ENCODE results near the gene CCL23.

CCL23 gene

DNA sequence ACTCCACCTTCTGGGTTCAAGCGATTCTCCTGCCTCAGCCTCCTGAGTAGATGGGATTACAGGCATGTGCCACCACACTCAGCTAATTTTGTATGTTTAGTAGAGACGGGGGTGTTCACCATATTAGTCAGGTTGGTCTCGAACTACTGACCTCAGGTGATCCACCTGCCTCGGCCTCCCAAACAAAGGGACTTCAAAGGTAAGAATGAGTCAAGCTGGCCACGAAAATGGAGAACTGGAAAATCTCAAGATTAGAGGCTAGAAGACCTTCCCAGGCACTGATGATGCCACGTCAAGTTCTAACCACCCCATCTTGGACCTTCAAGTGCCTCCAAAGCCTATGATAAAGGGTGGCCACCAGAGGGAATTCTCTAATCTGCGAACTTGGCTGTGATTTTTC, 15.1 kb downstream of the CCL23 start:
- POLR2A ChIA-PET, result no interaction called here
- CTCF ChIA-PET, result no interaction called here
- TF ChIP-seq, protein P1, sequence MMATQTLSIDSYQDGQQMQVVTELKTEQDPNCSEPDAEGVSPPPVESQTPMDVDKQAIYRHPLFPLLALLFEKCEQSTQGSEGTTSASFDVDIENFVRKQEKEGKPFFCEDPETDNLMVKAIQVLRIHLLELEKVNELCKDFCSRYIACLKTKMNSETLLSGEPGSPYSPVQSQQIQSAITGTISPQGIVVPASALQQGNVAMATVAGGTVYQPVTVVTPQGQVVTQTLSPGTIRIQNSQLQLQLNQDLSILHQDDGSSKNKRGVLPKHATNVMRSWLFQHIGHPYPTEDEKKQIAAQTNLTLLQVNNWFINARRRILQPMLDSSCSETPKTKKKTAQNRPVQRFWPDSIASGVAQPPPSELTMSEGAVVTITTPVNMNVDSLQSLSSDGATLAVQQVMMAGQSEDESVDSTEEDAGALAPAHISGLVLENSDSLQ (IDR thresholded peaks at IDR 0.05), result no peak
- no peak for TF ChIP-seq ZNF384 (IDR thresholded peaks at IDR 0.05)
- no peak for TF ChIP-seq FOXM1 (IDR thresholded peaks at IDR 0.05; ENCODE audit: borderline replicate concordance)
- TF ChIP-seq SP1 (IDR thresholded peaks at IDR 0.05), result no peak
- no peak for TF ChIP-seq LEF1 (IDR thresholded peaks at IDR 0.05; ENCODE audit: borderline replicate concordance)
- TF ChIP-seq TARDBP (IDR thresholded peaks at IDR 0.05), result no peak
- no peak for TF ChIP-seq L3MBTL2 (conservative IDR thresholded peaks at IDR 0.05)
- no peak for TF ChIP-seq BHLHE40 (IDR thresholded peaks at IDR 0.05; ENCODE audit: borderline replicate concordance)
- TF ChIP-seq ELF4 (IDR thresholded peaks at IDR 0.05), result no peak
- TF ChIP-seq ARNT (IDR thresholded peaks at IDR 0.05), result no peak
- no peak for TF ChIP-seq FOXK2 (IDR thresholded peaks at IDR 0.05)
- no peak for TF ChIP-seq HDGF (IDR thresholded peaks at IDR 0.05; ENCODE audit: borderline replicate concordance)
- no peak for TF ChIP-seq NFRKB (IDR thresholded peaks at IDR 0.05)
- TF ChIP-seq SUZ12 (IDR thresholded peaks at IDR 0.05), result no peak
- no peak for TF ChIP-seq CTBP1 (IDR thresholded peaks at IDR 0.05; ENCODE audit: borderline replicate concordance)
- TF ChIP-seq FOXA1 (IDR thresholded peaks at IDR 0.05), result no peak
- no peak for DNase-seq (ENCODE audit: extremely low spot score)

DNA sequence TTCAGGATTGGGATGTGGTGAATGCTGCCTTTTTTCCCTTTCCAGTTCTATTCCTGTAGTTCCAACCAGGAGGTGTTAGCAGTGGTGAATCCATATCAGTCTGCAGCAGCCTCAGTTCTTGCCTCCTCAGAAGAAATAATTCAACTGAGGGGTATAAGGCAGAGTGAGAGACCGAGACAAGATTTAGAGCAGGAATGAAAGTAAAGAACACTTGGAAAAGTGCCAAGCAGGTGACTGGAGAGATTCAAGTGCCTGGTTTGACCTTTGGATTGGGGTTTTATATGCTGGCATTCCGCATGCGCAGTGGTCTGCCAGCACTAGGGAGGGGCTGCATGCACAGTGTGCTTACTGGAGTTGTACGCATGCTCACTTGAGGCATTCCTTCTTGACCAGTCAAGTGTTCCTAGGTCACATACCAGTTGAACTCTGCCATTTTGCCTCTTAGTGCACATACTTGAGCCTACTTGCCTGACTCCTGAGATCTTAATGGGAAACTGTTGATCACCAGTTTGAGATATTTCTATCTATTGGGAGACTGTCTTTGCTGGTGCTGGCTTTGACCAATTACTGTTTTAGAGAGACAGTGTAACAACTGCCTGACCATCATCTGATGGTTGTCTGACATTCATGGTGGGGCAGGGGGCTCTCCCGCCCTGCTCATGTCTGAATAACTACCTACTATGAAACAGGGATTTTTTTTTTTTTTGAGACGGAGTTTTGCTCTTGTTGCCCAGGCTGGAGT, 15.7 kb downstream of the CCL23 start:
- CTCF ChIA-PET, result interaction anchor here (1.0 kb wide), 1 partner anchor 147 kb away, joined by 3 read pairs; no protein-coding TSS in a partner anchor
- no peak for TF ChIP-seq FOXA1 (IDR thresholded peaks at IDR 0.05)
- TF ChIP-seq, protein P1 (IDR thresholded peaks at IDR 0.05), result no peak
- TF ChIP-seq FOXK2 (IDR thresholded peaks at IDR 0.05), result no peak
- TF ChIP-seq L3MBTL2 (conservative IDR thresholded peaks at IDR 0.05), result no peak
- no peak for TF ChIP-seq FOXM1 (IDR thresholded peaks at IDR 0.05; ENCODE audit: borderline replicate concordance)
- TF ChIP-seq HDGF (IDR thresholded peaks at IDR 0.05; ENCODE audit: borderline replicate concordance), result no peak
- TF ChIP-seq ELF4 (IDR thresholded peaks at IDR 0.05), result no peak
- no peak for TF ChIP-seq ARNT (IDR thresholded peaks at IDR 0.05)
- no peak for TF ChIP-seq BHLHE40 (IDR thresholded peaks at IDR 0.05; ENCODE audit: borderline replicate concordance)
- TF ChIP-seq ZNF384 (IDR thresholded peaks at IDR 0.05), result no peak
- TF ChIP-seq LEF1 (IDR thresholded peaks at IDR 0.05; ENCODE audit: borderline replicate concordance), result no peak
- TF ChIP-seq TARDBP (IDR thresholded peaks at IDR 0.05), result no peak
- TF ChIP-seq SP1 (IDR thresholded peaks at IDR 0.05), result no peak
- TF ChIP-seq CTBP1 (IDR thresholded peaks at IDR 0.05; ENCODE audit: borderline replicate concordance), result no peak
- TF ChIP-seq SUZ12 (IDR thresholded peaks at IDR 0.05), result no peak
- TF ChIP-seq NFRKB (IDR thresholded peaks at IDR 0.05), result no peak
- DNase-seq (ENCODE audit: extremely low spot score), result no peak
- POLR2A ChIA-PET, result no interaction called here

DNA sequence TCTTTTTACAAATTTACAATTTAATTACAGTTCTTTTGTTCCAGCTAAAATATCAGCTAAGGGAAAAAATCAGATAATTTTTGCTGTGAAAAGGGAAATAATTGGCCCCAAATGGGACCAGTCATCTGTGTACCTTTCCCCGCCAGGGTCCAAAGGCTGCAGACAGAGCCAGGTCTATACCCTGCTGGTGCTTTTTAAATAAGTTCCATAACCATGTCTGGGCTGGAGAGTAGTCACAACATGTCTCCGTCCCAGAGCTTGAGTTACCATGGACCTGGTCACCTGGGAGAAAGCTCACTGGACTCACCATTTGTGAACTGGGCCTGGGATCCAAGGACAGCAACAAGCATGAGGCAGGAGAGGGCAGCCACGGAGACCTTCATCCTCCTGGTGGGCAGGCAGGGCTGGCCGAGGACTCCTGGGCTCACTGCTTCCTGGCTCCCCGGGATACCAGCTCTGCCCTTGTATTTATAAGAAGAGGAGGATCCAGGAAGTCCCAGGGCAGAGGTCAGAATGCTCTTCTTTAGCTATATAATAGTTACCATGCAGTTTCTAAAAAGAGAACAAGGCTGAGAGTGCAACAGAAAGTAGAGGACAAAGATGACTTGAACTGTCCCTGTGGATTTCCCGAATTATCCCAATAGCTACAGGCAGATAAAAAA, 16.5 kb downstream of the CCL23 start, which contains the start of gene CCL15:
Gene CCL15, minus strand, starts transcription at position 444 of the 662 bp plus-strand sequence. Its CDS starts 61 bp downstream, at position 383.
- CTCF ChIA-PET, result interaction anchor here (1.0 kb wide), 1 partner anchor 147 kb away, joined by 3 read pairs; no protein-coding TSS in a partner anchor
- no peak for DNase-seq (ENCODE audit: extremely low spot score)
- POLR2A ChIA-PET, result no interaction called here
- TF ChIP-seq, protein P1 (IDR thresholded peaks at IDR 0.05), result no peak
- no peak for TF ChIP-seq L3MBTL2 (conservative IDR thresholded peaks at IDR 0.05)
- no peak for TF ChIP-seq LEF1 (IDR thresholded peaks at IDR 0.05; ENCODE audit: borderline replicate concordance)
- TF ChIP-seq FOXK2 (IDR thresholded peaks at IDR 0.05), result no peak
- TF ChIP-seq SUZ12 (IDR thresholded peaks at IDR 0.05), result no peak
- no peak for TF ChIP-seq NFRKB (IDR thresholded peaks at IDR 0.05)
- no peak for TF ChIP-seq HDGF (IDR thresholded peaks at IDR 0.05; ENCODE audit: borderline replicate concordance)
- TF ChIP-seq ELF4 (IDR thresholded peaks at IDR 0.05), result no peak
- TF ChIP-seq BHLHE40 (IDR thresholded peaks at IDR 0.05; ENCODE audit: borderline replicate concordance), result no peak
- no peak for TF ChIP-seq SP1 (IDR thresholded peaks at IDR 0.05)
- no peak for TF ChIP-seq FOXA1 (IDR thresholded peaks at IDR 0.05)

DNA sequence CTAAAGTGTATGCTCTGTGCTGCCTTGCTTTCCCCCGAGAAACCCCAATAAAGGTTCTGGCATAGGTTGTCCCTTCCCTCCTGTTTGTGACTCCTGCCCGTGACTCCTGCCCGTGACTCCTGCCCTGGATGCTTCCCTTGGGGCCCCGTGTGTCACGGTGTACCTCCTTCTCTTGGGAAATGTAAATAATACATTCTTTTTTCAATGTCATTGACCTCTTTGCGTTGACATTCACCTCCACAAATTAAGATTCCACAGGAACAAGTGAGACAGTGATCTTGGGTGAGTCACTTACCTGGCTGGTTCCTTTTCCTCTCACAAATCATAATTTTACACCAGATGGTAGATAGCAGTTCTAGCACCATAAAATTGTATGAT, 17.1 kb downstream of the CCL23 start:
- POLR2A ChIA-PET, result no interaction called here
- DNase-seq (ENCODE audit: extremely low spot score), result no peak
- TF ChIP-seq FOXM1 (IDR thresholded peaks at IDR 0.05; ENCODE audit: borderline replicate concordance), result no peak
- TF ChIP-seq SUZ12 (IDR thresholded peaks at IDR 0.05), result no peak
- TF ChIP-seq CTBP1 (IDR thresholded peaks at IDR 0.05; ENCODE audit: borderline replicate concordance), result no peak
- CTCF ChIA-PET, result interaction anchor here (1.0 kb wide), 1 partner anchor 25 kb away, joined by 8 read pairs; no protein-coding TSS in a partner anchor

DNA sequence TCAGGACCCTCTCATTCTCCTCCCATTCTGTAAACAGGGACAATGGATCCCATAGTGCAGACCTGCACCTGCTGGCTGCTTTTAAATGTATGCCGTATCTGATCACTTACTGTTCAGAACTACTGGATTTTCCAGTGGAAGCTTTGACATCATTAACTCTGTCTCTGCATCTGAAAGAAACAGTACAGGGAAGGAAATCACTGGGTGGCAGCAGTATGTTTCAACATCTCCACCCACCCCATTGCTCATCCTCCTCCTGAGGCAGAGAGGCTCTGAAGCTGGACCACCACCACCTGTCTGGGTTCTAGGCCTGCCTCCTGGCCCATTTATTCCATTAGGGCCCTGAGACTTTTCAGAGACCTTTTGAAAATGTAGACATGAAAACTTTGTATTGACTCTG, 19.0 kb downstream of the CCL23 start:
- TF ChIP-seq ARNT (IDR thresholded peaks at IDR 0.05) (no peak), SUZ12 (IDR thresholded peaks at IDR 0.05) (no peak), CTBP1 (IDR thresholded peaks at IDR 0.05; ENCODE audit: borderline replicate concordance) (no peak), BHLHE40 (IDR thresholded peaks at IDR 0.05; ENCODE audit: borderline replicate concordance) (no peak), FOXM1 (IDR thresholded peaks at IDR 0.05; ENCODE audit: borderline replicate concordance) (no peak), TARDBP (IDR thresholded peaks at IDR 0.05) (no peak), SP1 (IDR thresholded peaks at IDR 0.05) (no peak), FOXA1 (IDR thresholded peaks at IDR 0.05) (no peak), ZNF384 (IDR thresholded peaks at IDR 0.05) (no peak), L3MBTL2 (conservative IDR thresholded peaks at IDR 0.05) (no peak), HDGF (IDR thresholded peaks at IDR 0.05; ENCODE audit: borderline replicate concordance) (no peak), NFRKB (IDR thresholded peaks at IDR 0.05) (no peak)
- POLR2A ChIA-PET, result no interaction called here
- no peak for DNase-seq (ENCODE audit: extremely low spot score)
- CTCF ChIA-PET, result no interaction called here

Data from HEK293T (cell line).